ENCODE data around the gene LAMA1.

DNA sequence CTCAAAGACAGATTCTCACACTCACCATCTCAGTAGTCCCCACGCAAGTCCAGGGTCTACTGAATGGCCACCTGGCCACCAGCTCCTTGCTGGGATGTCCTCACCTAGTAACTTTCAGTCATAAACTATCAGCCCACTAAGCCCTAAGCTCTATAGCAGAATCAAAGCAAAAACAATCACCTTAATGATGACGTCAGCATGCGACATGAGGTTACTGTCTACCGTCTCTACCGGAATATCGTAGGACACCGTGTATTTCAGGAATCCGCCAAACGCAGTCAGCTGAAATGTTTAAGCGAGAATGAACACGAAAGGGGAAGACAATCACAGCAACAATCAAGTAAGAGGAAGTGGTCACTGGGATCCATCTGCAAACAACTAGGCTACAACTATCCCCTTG, 81.8 kb downstream of the LAMA1 start:
- TF ChIP-seq CTCF (IDR thresholded peaks at IDR 0.05) (no peak), POLR2AphosphoS5 (IDR thresholded peaks at IDR 0.05) (no peak), POLR2A (IDR thresholded peaks at IDR 0.05) (no peak), EP300 (IDR thresholded peaks at IDR 0.05) (no peak)
